Measurements from ENCODE around the gene CFH. TPM values are rescaled to one million over a fixed set of nuclear protein-coding genes. Genes with fewer than 3 reads are reported as not detected.

CFH gene
- total and polyA plus RNA-seq, 8 donors = 5.5 to 198 (median 43.9) TPM

- intact Hi-C loops (cut with DNase I; ENCODE audit: low total_unique reads) = no loop called here
Measured at GRCh38 chr1:196654271-196654670, 2.4 kb downstream of the CFH start.

GRCh38 chr1:196655071-196655470 lies 3.2 kb downstream of the CFH start:
- Histone ChIP-seq H3K27ac (peak overlapping the region in 1 of 5 donors; percentile 14), H3K4me1 (no peaks in the 10 kb centered on the region), H3K9me3 (no peaks in the 10 kb centered on the region), H3K27me3 (no peaks in the 10 kb centered on the region), H3K36me3 (no peaks in the 10 kb centered on the region), H3K4me3 (peak overlapping the region in 2 of 4 donors; percentile 22 to 36)
- intact Hi-C loops (cut with DNase I; ENCODE audit: low total_unique reads) = no loop called here
- TF ChIP-seq POLR2AphosphoS5 (IDR thresholded peaks at IDR 0.05) (no peak), EP300 (IDR thresholded peaks at IDR 0.05) (no peak)
- TF ChIP-seq, protein P1, sequence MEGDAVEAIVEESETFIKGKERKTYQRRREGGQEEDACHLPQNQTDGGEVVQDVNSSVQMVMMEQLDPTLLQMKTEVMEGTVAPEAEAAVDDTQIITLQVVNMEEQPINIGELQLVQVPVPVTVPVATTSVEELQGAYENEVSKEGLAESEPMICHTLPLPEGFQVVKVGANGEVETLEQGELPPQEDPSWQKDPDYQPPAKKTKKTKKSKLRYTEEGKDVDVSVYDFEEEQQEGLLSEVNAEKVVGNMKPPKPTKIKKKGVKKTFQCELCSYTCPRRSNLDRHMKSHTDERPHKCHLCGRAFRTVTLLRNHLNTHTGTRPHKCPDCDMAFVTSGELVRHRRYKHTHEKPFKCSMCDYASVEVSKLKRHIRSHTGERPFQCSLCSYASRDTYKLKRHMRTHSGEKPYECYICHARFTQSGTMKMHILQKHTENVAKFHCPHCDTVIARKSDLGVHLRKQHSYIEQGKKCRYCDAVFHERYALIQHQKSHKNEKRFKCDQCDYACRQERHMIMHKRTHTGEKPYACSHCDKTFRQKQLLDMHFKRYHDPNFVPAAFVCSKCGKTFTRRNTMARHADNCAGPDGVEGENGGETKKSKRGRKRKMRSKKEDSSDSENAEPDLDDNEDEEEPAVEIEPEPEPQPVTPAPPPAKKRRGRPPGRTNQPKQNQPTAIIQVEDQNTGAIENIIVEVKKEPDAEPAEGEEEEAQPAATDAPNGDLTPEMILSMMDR (IDR thresholded peaks at IDR 0.05) = no peak
- 74 to 88% (median 83%) methylated on average over 3 of the region's 3 CpGs for WGBS, 5 donors
- no peak for DNase-seq

More at GRCh38 chr1:196654271-196654670, 2.4 kb downstream of the CFH start:
- Histone ChIP-seq H3K36me3 (no peaks in the 10 kb centered on the region), H3K9me3 (no peaks in the 10 kb centered on the region), H3K4me3 (peak overlapping the region in 3 of 4 donors; percentile 22 to 36 (median 23)), H3K27me3 (no peaks in the 10 kb centered on the region), H3K4me1 (no peaks in the 10 kb centered on the region), H3K27ac (peak overlapping the region in 1 of 5 donors; percentile 24)
- DNase-seq = no peak
- TF ChIP-seq POLR2A (IDR thresholded peaks at IDR 0.05) (no peak), POLR2AphosphoS5 (IDR thresholded peaks at IDR 0.05) (no peak), EP300 (IDR thresholded peaks at IDR 0.05) (no peak)
- TF ChIP-seq, protein P1 (IDR thresholded peaks at IDR 0.05) = no peak
- 46 to 59% (median 51%) methylated on average over 2 of the region's 2 CpGs for WGBS, 5 donors

DNA sequence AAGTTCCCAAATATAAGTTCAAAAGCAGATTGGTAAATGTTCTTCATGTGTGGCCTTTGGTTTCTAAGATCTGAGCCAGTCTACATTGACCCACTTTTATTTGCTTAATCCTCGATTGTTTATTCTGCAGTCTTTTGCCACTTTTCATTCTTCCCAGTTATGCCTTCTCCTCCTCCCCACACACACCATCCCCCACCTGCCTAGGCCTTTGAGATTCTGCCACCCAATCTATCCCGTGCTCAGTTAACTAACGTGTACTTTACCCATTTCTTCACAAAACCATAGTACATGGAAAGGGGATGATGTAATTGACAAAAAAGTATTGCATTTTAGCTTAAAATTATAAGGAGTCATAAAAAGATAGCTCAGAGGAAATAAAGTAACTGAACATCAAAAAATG lies 3.7 kb downstream of the CFH start:
- Histone ChIP-seq H3K4me1 (no peaks in the 10 kb centered on the region), H3K36me3 (no peaks in the 10 kb centered on the region), H3K9me3 (no peaks in the 10 kb centered on the region), H3K27me3 (no peaks in the 10 kb centered on the region), H3K27ac (peak overlapping the region in 1 of 5 donors; percentile 14), H3K4me3 (peak overlapping the region in 1 of 4 donors; percentile 36)
- WGBS, 5 donors = 47 to 69% (median 55%) methylated on average over 3 of the region's 3 CpGs
- DNase-seq = no peak
- TF ChIP-seq, protein P1 (IDR thresholded peaks at IDR 0.05) = no peak
- TF ChIP-seq POLR2AphosphoS5 (IDR thresholded peaks at IDR 0.05) = no peak
- no peak for TF ChIP-seq EP300 (IDR thresholded peaks at IDR 0.05)
- intact Hi-C loops (cut with DNase I; ENCODE audit: low total_unique reads) = no loop called here

- Histone ChIP-seq H3K27ac (peak overlapping the region in 1 of 5 donors; percentile 8), H3K36me3 (no peaks in the 10 kb centered on the region), H3K27me3 (no peaks in the 10 kb centered on the region), H3K4me3 (no peak overlapping the region), H3K9me3 (no peaks in the 10 kb centered on the region), H3K4me1 (no peaks in the 10 kb centered on the region)
- no peak for DNase-seq
- intact Hi-C loops (cut with DNase I; ENCODE audit: low total_unique reads) = no loop called here
- 68 to 89% (median 75%) methylated on average over 1 of the region's 1 CpG for WGBS, 5 donors
- TF ChIP-seq EP300 (IDR thresholded peaks at IDR 0.05) (no peak), POLR2A (IDR thresholded peaks at IDR 0.05) (no peak)
- TF ChIP-seq, protein P1 (IDR thresholded peaks at IDR 0.05) = no peak
Measured at GRCh38 chr1:196659471-196659870, 7.6 kb downstream of the CFH start.

Measured in stomach (tissue), 9 donors.